Skeletal muscle cell (primary cell): ENCODE measurements around the gene LRCOL1.

ENCODE experiments used
- DNase-seq: peaks from one replicate; pipeline ENCODE4 v3.0.0-alpha.2; 2010; ENCODE audit warnings: low read depth
- H3K4me3 ChIP-seq: 2 replicates; pipeline ENCODE4 v1.5.1; 2011; ENCODE audit warnings: low read depth, mild to moderate bottlenecking, control low read depth, low read length, moderate library complexity

The LRCOL1 gene

DNA sequence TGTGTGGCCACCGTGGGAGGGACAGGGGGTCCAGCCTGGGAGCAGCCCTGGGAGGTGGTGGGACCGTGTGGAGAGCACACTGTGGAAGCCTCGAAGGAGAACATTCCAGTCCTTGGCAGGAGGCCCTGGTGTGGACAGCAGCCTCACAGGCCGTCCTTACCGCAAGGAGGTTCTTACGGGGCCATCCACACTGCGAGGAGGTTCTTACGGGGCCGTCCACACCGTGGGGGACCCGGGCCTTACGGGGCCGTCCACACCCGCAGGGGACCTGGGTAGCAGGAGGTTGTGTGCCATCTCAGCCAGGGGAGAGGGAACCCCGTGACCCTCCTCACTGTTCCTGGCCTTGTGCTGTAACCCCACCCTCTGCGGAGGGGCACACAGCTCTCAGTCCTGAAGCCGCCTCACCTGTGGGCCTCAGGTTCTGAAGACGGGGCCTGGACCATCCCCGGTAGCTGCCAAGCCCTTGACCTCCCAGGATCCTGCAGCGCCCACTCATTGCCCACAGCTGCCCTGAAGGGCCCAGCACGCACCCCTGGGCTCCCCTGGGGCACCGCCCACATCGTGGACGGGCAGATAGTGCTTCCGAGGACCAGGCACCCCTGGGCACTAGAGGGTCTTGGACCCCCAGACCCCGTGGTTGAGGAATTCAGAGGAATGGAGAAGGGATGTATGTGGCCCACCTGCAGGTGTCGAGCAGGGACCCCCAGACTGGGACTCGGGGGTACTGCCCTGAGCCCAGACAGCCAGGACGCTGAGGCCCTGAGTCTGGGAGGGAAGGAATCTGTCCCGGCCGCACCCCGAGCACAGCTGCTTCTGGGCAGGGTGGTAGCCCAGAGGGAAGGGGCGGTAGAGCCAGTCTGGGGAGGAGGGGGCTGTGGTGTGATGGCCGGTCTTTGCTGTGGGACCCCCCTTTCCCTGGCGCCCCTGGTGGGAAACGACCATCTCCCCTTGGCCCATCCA is 37.3 kb downstream of the LRCOL1 start:
- H3K4me3 ChIP-seq, result no peak overlapping the region
- DNase-seq, result no peak

DNA sequence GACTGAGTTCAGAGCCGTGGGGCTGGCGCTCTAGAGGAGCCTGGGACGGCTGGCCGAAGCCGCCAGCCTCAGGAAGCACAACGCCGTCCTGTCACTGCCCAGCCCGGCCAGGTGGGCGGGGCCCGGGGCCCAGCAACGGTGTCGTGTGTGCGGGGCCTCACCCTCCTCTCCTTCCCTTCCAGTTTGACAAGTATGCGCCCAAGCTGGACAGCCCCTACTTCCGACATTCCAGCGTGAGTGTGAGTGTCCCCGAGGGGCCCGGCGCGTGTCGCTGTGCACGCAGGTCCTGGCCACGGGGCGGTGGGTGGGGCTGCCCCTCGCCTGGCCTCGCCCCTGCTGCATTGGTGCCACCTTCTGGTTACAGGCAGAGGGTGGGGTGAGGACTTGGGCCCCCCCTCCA is 38.3 kb downstream of the LRCOL1 start:
- DNase-seq, result no peak
- no peak overlapping the region for H3K4me3 ChIP-seq

DNA sequence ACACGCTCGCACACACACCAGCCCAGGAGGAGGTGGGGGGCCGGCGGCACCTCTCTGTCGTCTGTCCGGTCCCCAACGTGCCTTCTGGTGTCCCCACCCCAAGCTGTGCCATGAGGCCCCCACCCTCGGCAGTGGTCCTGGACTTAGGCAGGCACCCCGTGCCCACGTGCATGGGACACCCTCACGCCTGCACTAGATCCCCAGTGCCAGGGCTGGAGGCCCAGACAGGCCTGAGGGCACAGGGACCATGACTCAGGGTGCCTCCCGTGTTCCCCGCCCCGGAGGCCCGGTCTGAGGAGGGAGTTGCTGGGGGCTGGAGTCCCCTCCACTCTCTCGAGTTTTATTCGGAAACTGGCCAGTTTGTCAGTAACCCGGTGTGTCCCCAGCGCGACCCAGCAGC is 38.8 kb downstream of the LRCOL1 start:
- H3K4me3 ChIP-seq, result no peak overlapping the region
- no peak for DNase-seq

DNA sequence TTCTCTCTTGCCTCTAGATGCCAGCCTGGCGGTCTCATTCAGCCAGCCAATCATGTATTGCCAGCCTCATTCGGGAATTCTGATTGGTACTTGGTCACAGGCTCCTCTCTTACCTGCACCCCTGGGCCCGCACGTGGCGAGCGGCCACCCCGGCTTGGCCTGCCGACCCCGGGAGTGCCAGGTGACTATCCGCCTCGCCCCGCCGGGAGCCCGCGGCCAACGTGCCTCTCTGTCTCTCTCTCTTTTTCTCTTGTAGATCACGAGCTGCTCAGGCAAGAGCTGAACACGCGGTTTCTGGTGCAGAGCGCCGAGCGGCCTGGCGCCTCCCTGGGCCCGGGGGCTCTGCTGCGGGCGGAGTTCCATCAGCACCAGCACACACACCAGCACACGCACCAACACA is 39.3 kb downstream of the LRCOL1 start:
- H3K4me3 ChIP-seq, result no peak overlapping the region
- DNase-seq, result no peak

DNA sequence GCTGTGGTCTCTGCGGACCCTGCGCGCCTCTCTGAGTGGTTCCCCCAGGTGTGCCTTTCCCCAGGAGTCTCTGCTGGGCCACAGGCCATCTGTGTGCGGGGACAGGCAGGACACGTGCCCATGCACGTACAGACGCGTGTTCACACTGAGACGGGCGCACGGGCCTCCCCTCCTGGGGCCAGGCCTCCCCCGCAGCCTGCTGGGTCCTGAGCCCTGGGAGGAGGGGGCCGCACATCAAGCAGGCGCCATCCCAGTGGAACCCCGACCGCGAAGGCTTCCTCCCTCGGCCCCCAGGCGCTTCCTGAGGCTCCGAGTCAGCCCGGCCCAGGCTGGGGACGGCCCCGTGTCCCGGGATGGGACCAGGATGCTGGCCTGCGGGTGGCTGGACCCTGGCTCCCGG is 39.7 kb downstream of the LRCOL1 start:
- H3K4me3 ChIP-seq, result no peak overlapping the region
- DNase-seq, result no peak

DNA sequence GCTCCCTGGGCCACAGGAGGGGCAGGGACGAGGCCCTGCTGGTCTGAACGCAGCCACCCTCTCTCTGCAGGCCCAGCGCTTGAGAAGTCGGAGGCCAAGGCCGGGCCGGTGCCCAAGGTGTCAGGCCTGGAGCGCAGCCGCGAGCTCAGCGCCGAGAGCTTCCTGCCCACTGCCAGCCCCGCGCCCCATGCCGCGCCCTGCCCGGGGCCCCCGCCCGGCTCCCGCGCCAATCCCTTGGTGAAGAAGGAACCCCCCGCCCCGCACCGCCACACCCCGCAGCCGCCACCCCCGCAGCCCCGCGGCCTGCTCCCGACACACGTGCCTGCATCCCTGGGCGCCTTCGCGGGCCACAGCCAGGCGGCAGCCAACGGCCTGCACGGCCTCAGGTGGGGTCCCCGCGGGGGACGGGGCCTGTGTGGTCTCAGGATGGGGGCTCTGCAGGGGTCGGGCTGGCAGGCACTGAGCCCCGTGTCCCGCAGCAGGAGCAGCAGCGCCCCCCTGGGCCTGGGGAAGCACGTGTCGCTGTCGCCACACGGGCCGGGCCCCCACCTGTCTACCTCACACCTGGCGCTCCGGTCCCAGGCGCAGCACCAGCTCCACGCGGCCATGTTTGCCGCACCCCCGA is 40.4 kb downstream of the LRCOL1 start:
- DNase-seq, result no peak
- no peak overlapping the region for H3K4me3 ChIP-seq

DNA sequence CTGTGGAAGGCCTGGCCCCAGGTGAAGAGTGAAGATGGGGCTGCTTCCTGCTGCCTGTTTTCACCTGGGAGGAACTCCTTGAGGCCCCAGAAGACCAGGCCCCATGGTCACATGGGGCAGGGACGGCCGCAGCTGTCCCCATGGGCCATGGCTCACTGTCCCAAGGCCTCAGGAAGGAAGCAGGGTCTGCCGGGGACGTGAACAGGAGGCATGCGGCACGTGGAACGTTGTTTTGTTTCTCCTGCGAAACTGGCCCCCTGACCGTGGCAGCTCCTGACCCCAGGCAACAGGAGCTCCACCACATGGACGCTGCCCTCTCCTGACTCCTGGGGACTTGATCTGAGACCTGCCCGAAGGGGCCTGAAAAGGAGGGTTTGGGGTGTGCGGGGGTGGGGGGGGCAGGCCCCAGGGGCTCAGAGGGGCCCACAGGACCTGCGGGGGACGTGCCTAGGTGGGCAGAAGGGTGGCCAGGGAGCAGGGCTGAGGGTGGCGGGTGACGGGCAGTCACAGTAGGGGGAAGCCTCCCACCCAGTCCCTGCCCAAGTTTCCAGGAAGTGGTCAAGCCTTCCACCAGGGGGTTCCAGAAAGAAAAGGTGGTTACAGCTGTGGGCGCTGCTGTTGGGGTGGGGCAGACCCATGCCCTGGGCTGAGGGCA is 41.4 kb downstream of the LRCOL1 start:
- no peak for DNase-seq
- no peak overlapping the region for H3K4me3 ChIP-seq

DNA sequence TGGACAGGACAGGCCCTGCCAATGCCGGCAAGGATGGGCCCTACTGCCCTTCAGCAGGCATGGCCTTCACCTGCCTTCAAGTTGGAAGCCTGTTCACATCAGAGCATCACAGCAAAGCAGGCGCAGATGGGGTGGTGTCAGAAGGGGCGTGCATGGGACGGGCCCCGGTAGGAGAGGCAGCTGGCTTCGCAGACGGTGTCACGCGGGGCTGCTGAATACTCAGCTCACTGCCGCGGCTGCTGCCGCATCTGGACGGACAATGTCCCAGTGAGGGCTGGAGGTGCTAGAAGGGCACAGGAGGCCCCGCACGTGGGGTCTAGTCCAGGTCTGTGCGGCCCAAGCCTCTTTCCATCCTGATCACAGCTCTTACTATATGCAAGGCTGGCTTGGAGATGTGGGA is 42.1 kb downstream of the LRCOL1 start:
- H3K4me3 ChIP-seq, result no peak overlapping the region
- DNase-seq, result no peak

DNA sequence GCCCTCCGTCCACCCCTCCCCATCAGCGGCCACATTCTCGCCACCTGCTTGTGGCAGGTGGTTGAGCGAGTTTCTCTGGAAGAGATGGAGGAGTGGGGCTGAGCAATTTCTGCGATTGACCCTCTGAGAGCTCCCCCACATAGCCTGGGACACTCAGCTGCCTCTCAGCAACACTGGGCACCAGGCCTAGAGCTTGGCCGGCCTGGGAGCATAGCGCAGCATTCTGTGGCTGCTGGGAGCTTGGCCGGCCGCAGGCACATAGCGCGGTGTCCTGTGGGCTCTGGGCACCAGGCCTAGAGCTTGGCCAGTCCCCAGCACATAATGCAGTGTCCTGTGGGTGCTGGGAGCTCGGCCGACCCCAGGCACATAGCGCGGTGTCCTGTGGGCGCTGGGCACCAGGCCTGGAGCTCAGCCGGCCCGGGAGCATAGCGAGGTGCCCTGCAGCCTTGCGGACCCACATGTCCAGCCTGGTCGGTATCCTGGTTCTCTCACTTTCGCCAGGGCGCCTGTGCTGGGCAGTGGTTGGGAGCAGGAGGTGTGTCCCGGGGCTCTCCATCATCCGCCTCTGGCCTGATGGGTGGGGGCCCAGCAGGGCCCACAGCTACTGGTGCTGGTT is 43.8 kb downstream of the LRCOL1 start:
- no peak for DNase-seq
- H3K4me3 ChIP-seq, result no peak overlapping the region

DNA sequence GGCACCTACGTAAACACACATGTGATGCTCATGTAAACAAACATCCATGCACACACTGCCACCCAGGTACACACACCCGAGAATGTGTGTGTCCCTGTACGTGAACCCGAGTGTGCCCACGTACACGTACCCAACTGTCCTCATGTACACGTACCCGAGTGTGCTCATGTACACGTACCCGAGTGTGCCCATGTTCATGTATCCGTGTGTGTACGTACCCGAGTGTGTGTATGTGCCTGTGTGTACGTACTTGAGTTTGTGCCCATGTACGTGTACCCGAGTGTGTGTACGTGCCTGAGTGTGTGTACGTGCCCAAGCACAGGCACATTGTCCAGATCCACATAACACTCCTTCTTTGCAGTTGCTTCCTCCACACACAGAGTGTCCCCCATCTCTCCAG is 45.0 kb downstream of the LRCOL1 start:
- no peak overlapping the region for H3K4me3 ChIP-seq
- no peak for DNase-seq

DNA sequence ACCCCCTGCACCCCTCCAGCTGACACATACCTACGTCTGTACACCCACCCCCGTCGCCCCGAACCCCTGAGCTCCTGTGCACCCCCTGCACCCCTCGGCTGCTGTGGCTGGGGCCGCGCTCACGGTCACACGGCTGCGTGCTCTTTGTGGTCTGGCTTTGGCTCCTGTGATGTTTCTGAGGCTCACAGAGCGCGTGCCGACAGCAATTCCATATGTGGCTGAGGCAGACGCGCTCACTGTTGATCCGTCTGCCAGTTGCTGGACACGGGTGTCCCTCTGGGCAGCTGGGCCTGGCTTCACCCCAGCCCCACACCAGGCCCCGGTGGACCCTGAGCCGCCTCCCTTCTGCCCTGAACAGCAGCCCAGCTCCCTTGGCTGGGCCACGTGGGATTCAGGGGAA is 46.5 kb downstream of the LRCOL1 start:
- H3K4me3 ChIP-seq, result no peak overlapping the region
- DNase-seq, result no peak

DNA sequence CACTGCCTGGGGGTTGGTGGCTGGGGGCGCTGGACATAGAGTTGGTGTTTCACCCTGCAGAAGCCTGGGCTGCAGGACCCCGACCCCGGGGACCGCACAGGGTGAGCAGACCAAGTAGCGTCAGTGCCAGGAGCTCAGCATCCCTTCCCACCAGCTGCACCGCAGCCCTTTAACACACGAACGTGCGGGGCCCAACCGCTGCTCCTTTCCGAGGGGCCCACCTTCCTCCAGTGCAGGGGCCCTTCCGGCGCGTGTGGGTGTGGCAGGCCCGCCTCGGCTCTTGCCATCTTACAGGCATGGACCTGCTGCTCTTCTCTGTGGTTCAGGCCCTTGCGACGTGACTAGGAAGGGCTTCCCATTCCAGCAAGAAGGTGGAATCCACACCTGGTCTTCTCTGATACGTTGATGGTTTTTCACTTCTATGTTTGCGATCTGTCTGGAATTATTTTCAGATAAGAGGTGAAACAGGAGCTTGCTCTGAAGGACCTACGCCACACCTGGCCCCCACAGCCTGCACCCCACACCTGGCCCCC is 47.8 kb downstream of the LRCOL1 start:
- H3K4me3 ChIP-seq, result no peak overlapping the region
- DNase-seq, result no peak

DNA sequence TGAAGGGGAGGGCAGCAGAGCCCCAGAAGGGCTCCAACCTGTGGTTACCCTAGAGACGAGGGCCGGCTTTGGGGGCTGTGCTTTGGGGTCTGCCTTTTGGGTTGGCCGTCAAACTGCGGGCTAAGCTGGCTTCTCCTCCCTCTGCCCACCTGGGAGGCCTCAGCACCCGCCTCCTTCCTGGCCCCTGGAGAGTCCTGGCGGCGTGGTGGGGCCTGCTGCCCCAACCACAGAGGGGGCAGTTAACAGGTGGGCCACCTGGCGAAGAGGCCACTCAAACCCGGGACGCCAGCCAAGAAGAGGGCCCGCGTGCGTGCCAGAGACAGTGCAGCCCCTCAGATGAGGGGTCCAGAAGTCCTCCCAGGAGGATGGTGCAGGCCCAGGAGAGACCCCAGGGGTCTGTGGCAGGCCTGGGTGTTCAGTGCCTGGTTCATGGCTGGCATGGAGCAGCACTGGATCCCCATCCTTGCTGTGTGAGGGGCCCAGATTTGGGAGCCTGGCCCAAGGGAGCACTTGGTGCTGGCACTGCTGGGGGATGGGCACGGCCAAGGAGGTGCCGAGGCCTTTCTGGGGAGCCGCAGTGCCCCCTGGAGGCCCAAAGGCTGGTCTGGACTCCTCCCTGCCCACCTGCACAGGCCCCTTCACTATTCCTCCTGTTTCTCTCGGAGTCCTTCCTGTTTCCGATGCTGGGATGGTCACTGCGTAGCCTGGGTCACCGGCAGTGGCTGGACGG is 48.8 kb downstream of the LRCOL1 start:
- H3K4me3 ChIP-seq, result peak overlapping the region; percentile 65
- DNase-seq, result no peak

DNA sequence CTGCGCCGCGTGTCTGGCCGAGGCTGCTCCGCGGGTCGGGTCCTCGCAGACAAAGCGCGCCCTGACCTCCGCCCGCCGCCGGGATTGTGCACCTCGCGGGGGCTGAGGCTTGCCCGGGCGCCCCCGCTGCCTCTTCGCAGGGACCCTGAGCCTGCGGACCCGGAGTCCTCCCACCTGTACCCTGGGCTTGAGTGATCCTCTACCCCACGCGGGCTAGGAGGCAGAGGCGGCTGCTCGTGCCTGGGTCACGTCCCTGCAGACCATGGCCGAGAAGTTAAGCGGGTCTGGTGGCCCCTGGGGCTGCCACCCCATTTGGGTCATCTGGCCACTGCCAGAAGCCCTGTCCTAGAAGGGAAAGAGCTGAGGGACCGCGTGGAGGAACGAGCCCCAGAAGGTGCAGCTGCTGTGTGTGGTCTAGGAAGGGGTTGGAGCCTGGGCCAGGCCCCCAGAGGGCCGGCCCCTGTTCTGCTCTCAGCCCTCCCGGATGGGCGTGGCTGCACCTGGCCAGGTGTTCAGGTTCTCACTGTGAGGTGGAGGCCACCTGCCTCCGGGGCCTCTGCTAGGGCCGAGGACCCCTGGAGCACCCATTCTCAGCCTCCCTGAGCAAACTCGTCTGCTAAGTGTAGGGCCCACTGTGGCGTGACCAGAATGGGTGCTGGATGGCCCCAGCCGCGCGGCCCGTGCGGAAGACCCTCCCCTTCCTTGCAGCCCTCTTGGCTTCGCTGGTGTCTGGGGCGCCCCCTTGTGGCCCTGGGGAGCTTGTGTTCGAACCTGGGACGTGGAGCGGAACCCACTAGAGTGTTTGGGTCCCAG is 49.6 kb downstream of the LRCOL1 start:
- DNase-seq, result no peak
- peak overlapping the region; percentile 65 for H3K4me3 ChIP-seq

DNA sequence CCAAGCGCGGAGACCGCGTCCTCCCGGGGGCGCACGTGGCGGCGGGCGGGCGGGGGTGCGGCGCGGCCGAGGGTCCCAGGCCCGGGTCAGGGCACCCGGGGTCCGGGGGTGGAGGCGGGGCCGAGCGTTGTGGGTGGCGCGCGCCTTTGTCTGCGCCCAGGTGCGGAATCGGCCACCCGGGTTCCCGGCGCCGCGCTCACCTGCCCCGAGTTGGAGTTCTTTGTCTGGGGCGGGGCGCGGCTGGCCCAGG is 50.1 kb downstream of the LRCOL1 start:
- H3K4me3 ChIP-seq, result peak overlapping the region; percentile 65
- DNase-seq, result no peak

DNA sequence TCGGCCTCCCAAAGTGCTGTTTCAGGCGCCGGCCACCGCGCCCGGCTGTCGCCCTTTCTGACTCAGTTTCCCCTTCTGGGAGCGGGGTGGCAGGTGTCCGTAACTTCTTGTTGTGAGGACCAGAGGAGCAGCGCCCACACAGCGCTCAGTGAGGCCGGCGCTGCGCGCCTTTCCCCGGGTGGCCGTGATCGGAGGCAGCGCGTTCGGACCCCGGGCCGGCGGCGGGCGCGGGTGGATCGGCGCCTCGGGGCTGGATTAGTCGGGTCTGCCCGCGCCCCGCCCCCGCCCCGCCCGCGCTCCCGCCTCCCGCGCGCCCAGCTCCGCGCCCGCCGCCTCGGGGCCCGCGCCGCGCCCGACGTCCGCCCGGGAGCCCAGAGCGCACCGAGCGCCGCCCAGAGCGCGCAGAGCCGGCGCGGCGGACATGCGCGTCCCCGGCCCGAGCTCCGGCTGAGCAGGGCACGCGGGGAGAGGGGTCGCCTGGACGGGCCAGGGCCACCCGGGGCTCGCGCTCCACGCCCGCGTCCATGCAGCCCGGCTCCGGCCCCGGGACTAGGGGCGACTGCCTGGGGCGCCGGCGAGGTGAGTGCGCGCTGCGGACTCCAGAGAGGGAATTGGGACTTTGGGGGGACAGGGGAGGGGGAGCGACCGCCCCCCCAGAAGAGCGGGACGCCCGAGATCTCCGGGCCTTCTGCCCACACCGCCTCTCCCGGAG is 50.6 kb downstream of the LRCOL1 start:
- H3K4me3 ChIP-seq, result peak overlapping the region; percentile 65
- DNase-seq, result no peak

DNA sequence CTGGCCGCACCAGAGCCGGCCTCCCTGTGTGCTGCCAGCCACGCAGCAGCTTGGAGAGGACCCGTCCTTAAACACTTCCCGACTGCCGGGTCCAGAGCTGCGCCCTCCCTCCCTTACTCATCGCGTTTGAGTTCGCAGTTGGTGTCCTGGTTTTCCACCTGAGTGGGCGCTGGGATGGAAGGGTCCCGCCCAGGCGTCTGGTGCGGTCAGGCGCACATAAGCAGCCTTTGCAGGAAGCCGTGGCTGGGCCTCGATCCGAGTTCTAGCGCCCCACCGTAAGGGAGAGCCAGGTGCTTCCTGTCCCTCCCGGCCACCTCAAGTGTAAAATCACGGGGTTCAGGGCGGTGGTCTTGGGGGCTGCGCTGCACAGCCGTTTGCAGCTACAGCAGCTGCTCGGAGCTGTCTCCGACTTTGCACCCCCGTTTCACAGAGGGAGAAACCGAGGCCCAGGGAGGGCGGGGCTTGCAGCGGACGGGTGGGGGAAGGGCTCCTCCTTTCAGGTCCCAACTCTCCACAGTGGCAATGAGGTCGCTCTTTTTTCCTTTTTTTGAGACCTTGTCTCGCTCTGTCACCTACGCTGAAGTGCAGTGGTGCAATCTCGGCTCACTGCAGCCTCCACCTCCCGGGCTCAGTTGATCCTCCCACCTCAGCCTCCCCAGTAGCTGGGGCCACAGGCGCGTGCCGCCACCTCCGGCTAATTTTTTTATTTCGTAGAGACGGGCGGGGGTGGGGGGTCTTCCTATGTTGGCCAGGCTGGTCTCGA is 51.3 kb downstream of the LRCOL1 start:
- H3K4me3 ChIP-seq, result peak overlapping the region; percentile 65
- DNase-seq, result no peak
